Tibial nerve (tissue), 4 donors: ENCODE data around the gene TENM4. TPM values are rescaled to one million over a fixed set of nuclear protein-coding genes. Genes with fewer than 3 reads are reported as not detected.

Source experiments
- DNase-seq, 2 donors: peaks; one replicate each; pipeline ENCODE4 v3.0.0-alpha.2; 2019; ENCODE audit warnings: low spot score in 2 of 2
- H3K27ac ChIP-seq, 4 donors: fragments of 200-600 bp; sonication (generic) in 3 of 4; one replicate each; pipeline ENCODE4 v1.5.1; 2017 to 2019; ENCODE audit warnings: mild to moderate bottlenecking in 1 of 4
- H3K27me3 ChIP-seq, 2 donors: fragments of 200-600 bp; sonication (generic) in 1 of 2; one replicate each; pipeline versions ENCODE4 v1.5.1 to v1.6.0; 2017 to 2019
- H3K36me3 ChIP-seq, 3 donors: fragments of 200-600 bp; sonication (generic); one replicate each; pipeline ENCODE4 v1.5.1; 2018 to 2019
- H3K4me1 ChIP-seq, 4 donors: fragments of 200-600 bp; sonication (generic) in 3 of 4; one replicate each; pipeline ENCODE4 v1.5.1; 2017 to 2019
- H3K4me3 ChIP-seq, 4 donors: fragments of 200-600 bp; sonication (generic) in 3 of 4; one replicate each; pipeline ENCODE4 v1.5.1; 2017 to 2019; ENCODE audit warnings: mild to moderate bottlenecking in 1 of 4, moderate library complexity in 1 of 4
- H3K9me3 ChIP-seq, 4 donors: fragments of 200-600 bp; sonication (generic) in 3 of 4; one replicate each; pipeline ENCODE4 v1.5.1; 2017 to 2019
- CTCF ChIP-seq, 5 experiments: fragments of 200-600 bp in 3 of 5; fragments of 450-650 bp in 2 of 5; sonication (generic) in 3 of 5; IDR thresholded peaks; one replicate each; pipeline ENCODE4 v1.5.1; 2016 to 2019; ENCODE audit warnings: antibody characterized with exemption in 5 of 5, mild to moderate bottlenecking in 3 of 5, moderate library complexity in 2 of 5
- EP300 ChIP-seq, 2 donors: sonication (generic); formaldehyde crosslinking; IDR thresholded peaks; one replicate each; pipeline ENCODE4 v1.6.1; 2017; ENCODE audit warnings: antibody characterized with exemption in 2 of 2, mild to moderate bottlenecking in 1 of 2
- POLR2A ChIP-seq, 2 donors: fragments of 450-650 bp; IDR thresholded peaks; one replicate each; pipeline ENCODE4 v1.6.1; 2017; ENCODE audit warnings: antibody characterized with exemption in 2 of 2, mild to moderate bottlenecking in 2 of 2, moderate library complexity in 2 of 2
- WGBS, 2 donors: methylation state at CpG; one replicate each; pipeline ENCODE4 v1.1.5; 2018; 5-methylcytosine and 5-hydroxymethylcytosine counted together
- total RNA-seq, 4 donors: library from RNA; depleted of rRNA; stranded (reverse); fragments of >200 nt; gene quantifications; one replicate each; pipeline ENCODE4 v1.1.0, GENCODE V29; 2016

The TENM4 gene
- 10 to 100 TPM; 15.3 to 36.3 (median 19.6) TPM for total RNA-seq

- Histone ChIP-seq H3K36me3 (no peaks in the 10 kb centered on the region), H3K27ac (peak within 1 kb of the TSS in 3 of 4 donors; percentile 28 to 80 (median 74)), H3K9me3 (no peaks in the 10 kb centered on the region), H3K27me3 (peaks cover 0 to 76% of the 10 kb centered on the region in 2 donors), H3K4me1 (peaks cover 0 to 56% (median 33%) of the 10 kb centered on the region in 4 donors), H3K4me3 (peak within 1 kb of the TSS; percentile 40 to 67 (median 51))
- TF ChIP-seq EP300 (IDR thresholded peaks at IDR 0.05) = no peak
- TF ChIP-seq CTCF (IDR thresholded peaks at IDR 0.05) = peak in 4 of 5 experiments; percentile 23 to 40 (median 30)
- peak in 1 of 2 donors; percentile 55 for TF ChIP-seq POLR2A (IDR thresholded peaks at IDR 0.05)
- DNase-seq = peak; percentile 52 to 71
- 0 to 1% methylated on average over 35 to 69 of the region's 74 CpGs for WGBS, 2 donors
Observed at GRCh38 chr11:79440571-79441460, at the start of gene TENM4. Gene TENM4 (minus strand): TSS chr11:79441030. CDS start chr11:79069944, 371,086 bp downstream.

GRCh38 chr11:79488286-79488685 is 47.5 kb upstream of the TENM4 start:
- TF ChIP-seq POLR2A (IDR thresholded peaks at IDR 0.05) = no peak
- Histone ChIP-seq H3K4me1 (no peaks in the 10 kb centered on the region), H3K27ac (no peak overlapping the region), H3K27me3 (no peaks in the 10 kb centered on the region), H3K36me3 (no peaks in the 10 kb centered on the region), H3K4me3 (no peak overlapping the region), H3K9me3 (no peaks in the 10 kb centered on the region)
- DNase-seq = no peak
- 69 to 85% methylated on average over 4 of the region's 4 CpGs for WGBS, 2 donors

DNA sequence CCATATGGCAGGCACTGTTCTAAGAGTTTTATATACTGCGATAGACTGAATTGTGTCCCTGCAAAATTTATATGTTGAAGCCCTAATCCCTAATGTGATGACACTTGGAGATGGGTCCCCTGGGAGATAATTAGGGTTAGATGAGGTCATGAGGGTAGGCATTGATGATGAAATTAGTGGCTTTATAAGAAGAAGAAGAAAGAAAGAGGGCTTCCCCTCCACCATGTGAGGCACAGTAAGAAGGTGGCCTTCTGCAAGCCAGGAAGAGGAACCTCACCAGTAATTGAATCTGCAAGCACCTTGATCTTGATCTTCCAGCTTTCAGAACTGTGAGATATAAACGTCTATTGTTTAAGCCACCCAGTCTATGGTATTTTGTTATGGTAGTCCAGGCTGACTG is 46.6 kb upstream of the TENM4 start:
- H3K4me3 ChIP-seq = no peak overlapping the region
- no peak for DNase-seq
- no peak overlapping the region for H3K27ac ChIP-seq
- no peaks in the 10 kb centered on the region for H3K4me1 ChIP-seq
- H3K36me3 ChIP-seq = no peaks in the 10 kb centered on the region
- 80 to 81% methylated on average over 2 of the region's 2 CpGs for WGBS, 2 donors
- no peak for TF ChIP-seq POLR2A (IDR thresholded peaks at IDR 0.05)
- TF ChIP-seq EP300 (IDR thresholded peaks at IDR 0.05) = no peak
- no peak for TF ChIP-seq CTCF (IDR thresholded peaks at IDR 0.05)
- no peaks in the 10 kb centered on the region for H3K27me3 ChIP-seq
- no peaks in the 10 kb centered on the region for H3K9me3 ChIP-seq

- no peak for DNase-seq
- Histone ChIP-seq H3K27me3 (no peaks in the 10 kb centered on the region), H3K4me3 (no peak overlapping the region), H3K36me3 (no peaks in the 10 kb centered on the region), H3K27ac (no peak overlapping the region), H3K9me3 (no peaks in the 10 kb centered on the region), H3K4me1 (no peaks in the 10 kb centered on the region)
- WGBS, 2 donors = 62 to 64% methylated on average over 6 of the region's 6 CpGs
- TF ChIP-seq EP300 (IDR thresholded peaks at IDR 0.05) = no peak
- TF ChIP-seq CTCF (IDR thresholded peaks at IDR 0.05) = no peak
- no peak for TF ChIP-seq POLR2A (IDR thresholded peaks at IDR 0.05)
Observed at GRCh38 chr11:79486242-79486984, 45.6 kb upstream of the TENM4 start.

GRCh38 chr11:79485694-79486093 is 44.9 kb upstream of the TENM4 start:
- no peaks in the 10 kb centered on the region for H3K4me1 ChIP-seq
- H3K27ac ChIP-seq = no peak overlapping the region
- no peaks in the 10 kb centered on the region for H3K36me3 ChIP-seq
- TF ChIP-seq POLR2A (IDR thresholded peaks at IDR 0.05) (no peak), CTCF (IDR thresholded peaks at IDR 0.05) (no peak), EP300 (IDR thresholded peaks at IDR 0.05) (no peak)
- no peak overlapping the region for H3K4me3 ChIP-seq
- H3K9me3 ChIP-seq = no peaks in the 10 kb centered on the region
- no peak for DNase-seq
- 27 to 44% methylated on average over 4 of the region's 4 CpGs for WGBS, 2 donors
- no peaks in the 10 kb centered on the region for H3K27me3 ChIP-seq
